Stomach (tissue), 9 donors: Measurements from ENCODE around the gene GEMIN7. TPM values are rescaled to one million over a fixed set of nuclear protein-coding genes. Genes with fewer than 3 reads are reported as not detected.

Source experiments
- DNase-seq, 2 donors: peaks; one replicate each; pipeline versions ENCODE4 v3.0.0 to v3.0.0-alpha.2; 2013 to 2019
- H3K27ac ChIP-seq, 5 donors: fragments of 200-600 bp in 4 of 5; sonication (generic) in 4 of 5; one replicate each; pipeline ENCODE4 v1.5.1; 2013 to 2019; ENCODE audit warnings: mild to moderate bottlenecking in 1 of 5, moderate library complexity in 1 of 5
- H3K27me3 ChIP-seq, 3 donors: fragments of 200-600 bp; sonication (generic); one replicate each; pipeline ENCODE4 v1.5.1; 2017 to 2019; ENCODE audit warnings: mixed run types in 1 of 3
- H3K36me3 ChIP-seq, 4 donors: fragments of 200-600 bp; sonication (generic); 1 replicate in 3 of 4; 2 replicates in 1 of 4; pipeline ENCODE4 v1.5.1; 2016 to 2019
- H3K4me1 ChIP-seq, 4 donors: fragments of 200-600 bp; sonication (generic); one replicate each; pipeline ENCODE4 v1.5.1; 2016 to 2019
- H3K4me3 ChIP-seq, 4 donors: fragments of 200-600 bp; sonication (generic) in 3 of 4; one replicate each; pipeline ENCODE4 v1.5.1; 2016 to 2019; ENCODE audit warnings: mild to moderate bottlenecking in 1 of 4
- H3K9me3 ChIP-seq, 4 donors: fragments of 200-600 bp; sonication (generic); one replicate each; pipeline ENCODE4 v1.5.1; 2016 to 2019
- EP300 ChIP-seq: sonication (generic); formaldehyde crosslinking; IDR thresholded peaks from one replicate; pipeline ENCODE4 v1.6.1; 2017; ENCODE audit warnings: antibody characterized with exemption
- POLR2A ChIP-seq, 4 donors: fragments of 450-650 bp; IDR thresholded peaks; one replicate each; pipeline ENCODE4 v1.6.1; 2016; ENCODE audit warnings: antibody characterized with exemption in 4 of 4, control low read depth in 2 of 4, mild to moderate bottlenecking in 1 of 4, moderate library complexity in 1 of 4
- POLR2AphosphoS5 ChIP-seq, 3 donors: sonication (generic); formaldehyde crosslinking; IDR thresholded peaks; one replicate each; pipeline ENCODE4 v1.6.1; 2016; ENCODE audit warnings: antibody characterized with exemption in 3 of 3
- WGBS, 5 donors: extraction: QIAGEN DNeasy Blood & Tissue Kit in 3 of 5; methylation state at CpG; one replicate each; pipeline versions ENCODE4 v1.1.5 to v1.1.7; 2013 to 2018; 5-methylcytosine and 5-hydroxymethylcytosine counted together
- intact Hi-C: fragments of 100-400 bp; cut with DNase I; formaldehyde crosslinking; loops from one replicate; pipeline ENCODE4 v1.15.1; 2023; ENCODE audit warnings: low total_unique reads
- polyA plus RNA-seq, 3 donors: library from polyadenylated mRNA; stranded (reverse); fragments of 200-250 nt; gene quantifications; one replicate each; pipeline ENCODE4 v1.2.3, GENCODE V29; 2013
- total RNA-seq, 5 donors: library from RNA; depleted of rRNA; stranded (reverse); fragments of >200 nt; gene quantifications; one replicate each; pipeline versions ENCODE4 v1.1.0 to v1.2.3, GENCODE V29; 2014 to 2016
- TF ChIP-seq, protein P1 (sequence below), 7 experiments: fragments of 450-650 bp in 4 of 7; fragments of 200-600 bp in 3 of 7; sonication (generic) in 3 of 7; IDR thresholded peaks; one replicate each; pipeline ENCODE4 v1.5.1; 2016 to 2019; ENCODE audit warnings: antibody characterized with exemption in 7 of 7, control low read depth in 2 of 7, mild to moderate bottlenecking in 1 of 7
- donor health status: healthy with polysubstance abuse.
- donor health status: Bipolar disorder and iron deficiency.
- donor health status: healthy.

Gene GEMIN7
- total and polyA plus RNA-seq, 8 donors, result 1.8 to 107 (median 25.3) TPM

DNA sequence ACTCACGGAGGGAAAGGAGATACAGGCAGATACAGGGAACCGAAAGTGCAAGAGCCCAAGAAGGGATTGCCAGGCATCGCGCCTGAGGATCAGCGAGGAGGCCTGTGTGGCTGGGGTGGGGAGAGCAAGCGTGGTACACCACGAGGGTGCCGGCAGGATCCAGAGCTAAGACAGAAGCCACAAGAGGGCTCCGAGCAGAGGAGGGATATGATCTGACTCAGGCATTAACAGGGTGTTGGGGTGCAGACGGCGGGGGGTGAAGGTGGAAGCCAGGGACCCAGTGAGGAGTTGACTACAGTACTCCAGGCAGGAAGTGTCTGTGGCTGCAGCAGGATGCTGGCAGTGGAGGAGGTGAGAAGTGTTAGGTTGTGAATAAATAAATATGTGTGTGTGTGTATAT is 8.5 kb downstream of the GEMIN7 start:
- TF ChIP-seq POLR2AphosphoS5 (IDR thresholded peaks at IDR 0.05) (no peak), EP300 (no peak), POLR2A (IDR thresholded peaks at IDR 0.05) (no peak)
- TF ChIP-seq, protein P1, sequence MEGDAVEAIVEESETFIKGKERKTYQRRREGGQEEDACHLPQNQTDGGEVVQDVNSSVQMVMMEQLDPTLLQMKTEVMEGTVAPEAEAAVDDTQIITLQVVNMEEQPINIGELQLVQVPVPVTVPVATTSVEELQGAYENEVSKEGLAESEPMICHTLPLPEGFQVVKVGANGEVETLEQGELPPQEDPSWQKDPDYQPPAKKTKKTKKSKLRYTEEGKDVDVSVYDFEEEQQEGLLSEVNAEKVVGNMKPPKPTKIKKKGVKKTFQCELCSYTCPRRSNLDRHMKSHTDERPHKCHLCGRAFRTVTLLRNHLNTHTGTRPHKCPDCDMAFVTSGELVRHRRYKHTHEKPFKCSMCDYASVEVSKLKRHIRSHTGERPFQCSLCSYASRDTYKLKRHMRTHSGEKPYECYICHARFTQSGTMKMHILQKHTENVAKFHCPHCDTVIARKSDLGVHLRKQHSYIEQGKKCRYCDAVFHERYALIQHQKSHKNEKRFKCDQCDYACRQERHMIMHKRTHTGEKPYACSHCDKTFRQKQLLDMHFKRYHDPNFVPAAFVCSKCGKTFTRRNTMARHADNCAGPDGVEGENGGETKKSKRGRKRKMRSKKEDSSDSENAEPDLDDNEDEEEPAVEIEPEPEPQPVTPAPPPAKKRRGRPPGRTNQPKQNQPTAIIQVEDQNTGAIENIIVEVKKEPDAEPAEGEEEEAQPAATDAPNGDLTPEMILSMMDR (IDR thresholded peaks at IDR 0.05), result no peak
- peak overlapping the region in 2 of 5 donors; percentile 1 to 9 for H3K27ac ChIP-seq
- no peak overlapping the region for H3K4me3 ChIP-seq
- WGBS, 5 donors, result 55 to 85% (median 73%) methylated on average over 11 of the region's 11 CpGs
- peaks cover 12 to 72% (median 57%) of the 10 kb centered on the region in 4 donors for H3K36me3 ChIP-seq
- no peaks in the 10 kb centered on the region for H3K9me3 ChIP-seq
- H3K27me3 ChIP-seq, result no peaks in the 10 kb centered on the region
- intact Hi-C loops, result loop anchor here (5.0 kb wide), 1 partner anchor 45 kb away; no protein-coding TSS in a partner anchor
- DNase-seq, result no peak
- H3K4me1 ChIP-seq, result peaks cover 12 to 55% (median 20%) of the 10 kb centered on the region in 4 donors

DNA sequence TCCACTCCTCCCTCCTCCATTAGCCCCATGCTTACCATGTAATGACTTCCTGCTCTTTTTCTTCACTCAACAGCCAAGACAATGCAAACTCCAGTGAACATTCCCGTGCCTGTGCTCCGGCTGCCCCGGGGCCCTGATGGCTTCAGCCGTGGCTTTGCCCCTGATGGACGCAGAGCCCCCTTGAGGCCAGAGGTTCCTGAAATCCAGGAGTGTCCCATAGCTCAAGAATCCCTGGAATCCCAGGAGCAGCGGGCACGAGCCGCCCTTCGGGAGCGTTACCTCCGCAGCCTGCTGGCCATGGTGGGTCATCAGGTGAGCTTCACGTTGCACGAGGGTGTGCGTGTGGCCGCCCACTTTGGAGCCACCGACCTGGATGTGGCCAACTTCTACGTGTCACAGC is 11.0 kb downstream of the GEMIN7 start:
- WGBS, 5 donors, result 86 to 93% (median 87%) methylated on average over 14 to 17 of the region's 17 CpGs
- H3K27ac ChIP-seq, result no peak overlapping the region
- TF ChIP-seq, protein P1 (IDR thresholded peaks at IDR 0.05), result no peak
- TF ChIP-seq EP300 (no peak), POLR2A (IDR thresholded peaks at IDR 0.05) (no peak), POLR2AphosphoS5 (IDR thresholded peaks at IDR 0.05) (no peak)
- peaks cover 27 to 72% (median 37%) of the 10 kb centered on the region in 4 donors for H3K4me1 ChIP-seq
- DNase-seq, result no peak
- intact Hi-C loops, result no loop called here
- H3K27me3 ChIP-seq, result no peaks in the 10 kb centered on the region
- H3K4me3 ChIP-seq, result no peak overlapping the region
- peaks cover 12 to 47% (median 39%) of the 10 kb centered on the region in 4 donors for H3K36me3 ChIP-seq
- H3K9me3 ChIP-seq, result no peaks in the 10 kb centered on the region

DNA sequence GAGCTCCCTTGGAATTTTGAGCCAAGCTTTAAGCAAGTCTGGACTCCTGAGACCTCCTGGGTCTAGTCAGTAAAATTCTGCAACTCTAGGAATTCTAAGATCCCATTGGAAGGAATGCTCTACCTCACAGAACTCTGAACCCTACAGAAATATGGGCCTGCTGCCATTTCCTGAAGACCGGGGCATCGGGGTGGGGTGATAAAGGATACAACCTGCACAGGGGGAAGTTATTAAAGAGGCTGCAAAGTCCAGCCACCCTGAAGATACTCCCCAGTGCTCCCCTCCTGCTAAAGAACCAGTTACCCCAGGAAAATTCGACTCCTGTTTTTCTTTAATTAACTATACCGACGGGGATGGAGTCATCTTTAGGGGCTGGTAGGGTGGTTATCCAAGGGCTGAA is 11.5 kb downstream of the GEMIN7 start:
- H3K9me3 ChIP-seq, result no peaks in the 10 kb centered on the region
- 25 to 55% (median 36%) methylated on average over 5 of the region's 5 CpGs for WGBS, 5 donors
- peaks cover 12 to 42% (median 33%) of the 10 kb centered on the region in 4 donors for H3K36me3 ChIP-seq
- DNase-seq, result no peak
- TF ChIP-seq POLR2A (IDR thresholded peaks at IDR 0.05) (no peak), POLR2AphosphoS5 (IDR thresholded peaks at IDR 0.05) (no peak), EP300 (no peak)
- TF ChIP-seq, protein P1 (IDR thresholded peaks at IDR 0.05), result no peak
- H3K27ac ChIP-seq, result peak overlapping the region; percentile 80 to 95 (median 89)
- peaks cover 33 to 78% (median 43%) of the 10 kb centered on the region in 4 donors for H3K4me1 ChIP-seq
- intact Hi-C loops, result no loop called here
- H3K27me3 ChIP-seq, result no peaks in the 10 kb centered on the region
- H3K4me3 ChIP-seq, result peak overlapping the region; percentile 86 to 100 (median 94)

DNA sequence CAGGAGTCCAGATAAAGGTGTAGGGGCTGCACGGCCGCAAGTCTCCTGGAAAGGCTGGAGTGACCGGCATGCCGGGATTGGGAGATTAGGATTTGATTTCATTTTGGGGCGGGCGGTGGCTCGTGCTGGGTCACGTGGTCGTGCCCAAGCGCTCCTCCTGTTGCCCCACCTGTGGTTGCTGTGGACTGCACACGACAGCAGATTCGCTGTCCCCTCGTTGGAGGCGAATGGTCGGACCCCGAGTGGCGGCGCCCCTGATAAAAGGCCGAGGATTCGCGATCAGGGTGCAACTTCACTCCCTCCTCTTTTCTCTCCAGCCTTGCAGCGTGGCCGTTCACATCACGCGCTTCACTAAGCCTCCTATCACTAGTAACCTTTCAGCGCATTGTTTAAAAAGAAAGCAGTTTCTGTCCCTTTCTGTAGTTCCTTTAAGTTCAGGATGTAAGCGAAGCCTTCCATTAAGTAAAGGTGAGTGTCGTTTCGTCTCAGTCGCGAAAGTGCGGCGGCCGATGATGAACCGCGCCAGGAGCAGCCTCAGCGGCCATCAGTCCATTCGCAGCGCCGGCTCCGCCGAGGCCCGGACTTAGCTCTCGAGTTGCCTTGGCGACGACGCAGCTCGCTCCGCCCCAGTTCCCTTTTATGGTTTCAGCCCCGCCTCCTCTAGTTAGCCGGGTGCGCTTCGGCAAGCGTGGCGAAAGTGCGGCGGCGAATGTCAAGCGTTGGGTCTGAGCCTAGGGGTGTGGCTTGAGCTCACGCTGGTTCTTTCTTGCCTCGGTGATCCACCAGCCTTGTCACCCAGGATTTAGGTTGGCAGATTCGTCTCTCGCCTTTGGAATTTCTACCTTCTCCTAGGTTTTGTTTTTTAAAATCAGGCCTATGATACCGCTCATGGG is 12.2 kb downstream of the GEMIN7 start:
- intact Hi-C loops, result no loop called here
- Histone ChIP-seq H3K9me3 (no peaks in the 10 kb centered on the region), H3K36me3 (peaks cover 12 to 38% (median 32%) of the 10 kb centered on the region in 4 donors), H3K27ac (peak overlapping the region; percentile 80 to 95 (median 89)), H3K27me3 (no peaks in the 10 kb centered on the region), H3K4me3 (peak overlapping the region; percentile 86 to 100 (median 94)), H3K4me1 (peaks cover 39 to 85% (median 50%) of the 10 kb centered on the region in 4 donors)
- no peak for TF ChIP-seq EP300
- TF ChIP-seq, protein P1 (IDR thresholded peaks at IDR 0.05), result no peak
- peak; percentile 74 to 95 (median 82) for TF ChIP-seq POLR2AphosphoS5 (IDR thresholded peaks at IDR 0.05)
- peak; percentile 99 to 100 for DNase-seq
- 6 to 9% (median 7%) methylated on average over 59 to 64 of the region's 64 CpGs for WGBS, 5 donors
